Ovary (tissue), 3 donors: ENCODE measurements around the gene EIF2B5.

Source experiments
- EP300 ChIP-seq: sonication (generic); formaldehyde crosslinking; IDR thresholded peaks from one replicate; pipeline ENCODE4 v1.6.1; 2017; ENCODE audit warnings: antibody characterized with exemption
- TF ChIP-seq, protein P1 (sequence below), 3 donors: fragments of 450-650 bp in 2 of 3; fragments of 200-600 bp in 1 of 3; IDR thresholded peaks; one replicate each; pipeline versions ENCODE4 v1.5.1 to v1.8.0; 2016 to 2022; ENCODE audit warnings: antibody characterized with exemption in 3 of 3, mild to moderate bottlenecking in 1 of 3
- donor health status: DM: no; HTN: no; CAD: no.

- TF ChIP-seq, protein P1, sequence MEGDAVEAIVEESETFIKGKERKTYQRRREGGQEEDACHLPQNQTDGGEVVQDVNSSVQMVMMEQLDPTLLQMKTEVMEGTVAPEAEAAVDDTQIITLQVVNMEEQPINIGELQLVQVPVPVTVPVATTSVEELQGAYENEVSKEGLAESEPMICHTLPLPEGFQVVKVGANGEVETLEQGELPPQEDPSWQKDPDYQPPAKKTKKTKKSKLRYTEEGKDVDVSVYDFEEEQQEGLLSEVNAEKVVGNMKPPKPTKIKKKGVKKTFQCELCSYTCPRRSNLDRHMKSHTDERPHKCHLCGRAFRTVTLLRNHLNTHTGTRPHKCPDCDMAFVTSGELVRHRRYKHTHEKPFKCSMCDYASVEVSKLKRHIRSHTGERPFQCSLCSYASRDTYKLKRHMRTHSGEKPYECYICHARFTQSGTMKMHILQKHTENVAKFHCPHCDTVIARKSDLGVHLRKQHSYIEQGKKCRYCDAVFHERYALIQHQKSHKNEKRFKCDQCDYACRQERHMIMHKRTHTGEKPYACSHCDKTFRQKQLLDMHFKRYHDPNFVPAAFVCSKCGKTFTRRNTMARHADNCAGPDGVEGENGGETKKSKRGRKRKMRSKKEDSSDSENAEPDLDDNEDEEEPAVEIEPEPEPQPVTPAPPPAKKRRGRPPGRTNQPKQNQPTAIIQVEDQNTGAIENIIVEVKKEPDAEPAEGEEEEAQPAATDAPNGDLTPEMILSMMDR (IDR thresholded peaks at IDR 0.05) = no peak
- no peak for TF ChIP-seq EP300
Observed at GRCh38 chr3:184175981-184176376, 40.8 kb downstream of the EIF2B5 start.
